ENCODE measurements around the gene NFE2L2.

NFE2L2 gene

DNA sequence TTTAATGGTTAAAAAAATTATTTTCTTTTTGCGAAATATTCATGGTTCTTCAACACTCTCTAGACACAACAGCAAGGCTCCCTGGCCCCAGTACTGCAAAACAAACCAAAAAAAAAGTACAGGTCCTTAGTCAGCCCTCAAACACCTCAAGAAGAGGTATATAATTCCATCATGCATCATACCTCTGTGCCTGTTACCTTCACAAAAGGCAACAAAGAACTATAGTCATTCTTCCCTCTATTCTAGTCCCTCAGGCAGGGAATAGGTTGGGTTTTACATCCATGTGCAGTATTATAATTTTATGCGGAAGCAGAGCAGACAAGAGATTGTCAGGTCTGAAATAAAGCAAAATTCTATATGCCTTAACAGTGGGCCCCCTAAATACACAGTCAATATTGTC, 8.5 kb downstream of the NFE2L2 start:
- Histone ChIP-seq H3K4me2 (ENCODE audit: low read length) (no peak overlapping the region), H2AFZ (ENCODE audit: low read length) (no peak overlapping the region), H3K27ac (ENCODE audit: low read depth, low read length, poor library complexity, severe bottlenecking) (no peak overlapping the region), H4K20me1 (ENCODE audit: insufficient read depth, low read length) (no peaks in the 10 kb centered on the region; the same call in 1 of the 2 replicates), H3K9ac (ENCODE audit: low read length) (no peak overlapping the region), H3K79me2 (ENCODE audit: insufficient read depth, low read length) (peaks cover 100% of the 10 kb centered on the region), H3K4me1 (ENCODE audit: insufficient read depth, low read length, severe bottlenecking) (peaks cover 60% of the 10 kb centered on the region), H3K36me3 (ENCODE audit: insufficient read depth, low read length) (peaks cover 48% of the 10 kb centered on the region), H3K9me2 (ENCODE audit: low read depth, low read length) (no peaks in the 10 kb centered on the region), H3K27me3 (ENCODE audit: insufficient read depth, low read length) (no peaks in the 10 kb centered on the region), H3K9me3 (ENCODE audit: low read length) (no peaks in the 10 kb centered on the region), H3F3A (ENCODE audit: insufficient read depth, low read length) (no peaks in the 10 kb centered on the region), H3K4me3 (ENCODE audit: low read depth, low read length, poor library complexity, severe bottlenecking) (no peak overlapping the region)
- no peak for TF ChIP-seq EZH2 (IDR thresholded peaks at IDR 0.05; ENCODE audit: borderline replicate concordance, low read length)
- TF ChIP-seq CTCF (IDR thresholded peaks at IDR 0.05; ENCODE audit: low read length) = no peak

- Histone ChIP-seq H3K9ac (ENCODE audit: low read length) (no peak overlapping the region), H3F3A (ENCODE audit: insufficient read depth, low read length) (no peaks in the 10 kb centered on the region), H4K20me1 (ENCODE audit: insufficient read depth, low read length) (peaks cover 2% of the 10 kb centered on the region; the same call in 1 of the 2 replicates), H3K9me3 (ENCODE audit: low read length) (no peaks in the 10 kb centered on the region), H3K4me2 (ENCODE audit: low read length) (no peak overlapping the region; the same call in 1 of the 2 replicates), H3K27me3 (ENCODE audit: insufficient read depth, low read length) (no peaks in the 10 kb centered on the region), H3K27ac (ENCODE audit: low read depth, low read length, poor library complexity, severe bottlenecking) (no peak overlapping the region), H3K9me2 (ENCODE audit: low read depth, low read length) (no peaks in the 10 kb centered on the region), H3K79me2 (ENCODE audit: insufficient read depth, low read length) (peaks cover 100% of the 10 kb centered on the region), H3K36me3 (ENCODE audit: insufficient read depth, low read length) (peaks cover 50% of the 10 kb centered on the region), H3K4me1 (ENCODE audit: insufficient read depth, low read length, severe bottlenecking) (peaks cover 52% of the 10 kb centered on the region), H2AFZ (ENCODE audit: low read length) (no peak overlapping the region), H3K4me3 (ENCODE audit: low read depth, low read length, poor library complexity, severe bottlenecking) (no peak overlapping the region)
- TF ChIP-seq CTCF (IDR thresholded peaks at IDR 0.05; ENCODE audit: low read length) = no peak
- no peak for TF ChIP-seq EZH2 (IDR thresholded peaks at IDR 0.05; ENCODE audit: borderline replicate concordance, low read length)
These were observed 9.3 kb downstream of the NFE2L2 start for GRCh38 chr2:177255227-177255601.

- Histone ChIP-seq H3K9me2 (ENCODE audit: low read depth, low read length) (no peaks in the 10 kb centered on the region), H3K9ac (ENCODE audit: low read length) (no peak overlapping the region), H3K27ac (ENCODE audit: low read depth, low read length, poor library complexity, severe bottlenecking) (no peak overlapping the region), H3K27me3 (ENCODE audit: insufficient read depth, low read length) (no peaks in the 10 kb centered on the region), H3K4me2 (ENCODE audit: low read length) (no peak overlapping the region; the same call in 1 of the 2 replicates), H2AFZ (ENCODE audit: low read length) (no peak overlapping the region), H3K79me2 (ENCODE audit: insufficient read depth, low read length) (peaks cover 100% of the 10 kb centered on the region), H3K9me3 (ENCODE audit: low read length) (no peaks in the 10 kb centered on the region), H4K20me1 (ENCODE audit: insufficient read depth, low read length) (peaks cover 5% of the 10 kb centered on the region; the same call in 1 of the 2 replicates), H3K4me3 (ENCODE audit: low read depth, low read length, poor library complexity, severe bottlenecking) (no peak overlapping the region), H3K4me1 (ENCODE audit: insufficient read depth, low read length, severe bottlenecking) (peaks cover 49% of the 10 kb centered on the region), H3K36me3 (ENCODE audit: insufficient read depth, low read length) (peaks cover 50% of the 10 kb centered on the region), H3F3A (ENCODE audit: insufficient read depth, low read length) (no peaks in the 10 kb centered on the region)
- TF ChIP-seq CTCF (IDR thresholded peaks at IDR 0.05; ENCODE audit: low read length) (peak; percentile 82), EZH2 (IDR thresholded peaks at IDR 0.05; ENCODE audit: borderline replicate concordance, low read length) (no peak)
These were observed 9.9 kb downstream of the NFE2L2 start for GRCh38 chr2:177254433-177255226.

Measured in OCI-LY1 (cell line).